ENCODE measurements around the gene PKP3.
"Not testable (repeated sequence)": the region's sequence is repeated elsewhere in the genome, so short reads cannot be mapped to it uniquely, and the experiment has no call there.

The PKP3 gene

DNA sequence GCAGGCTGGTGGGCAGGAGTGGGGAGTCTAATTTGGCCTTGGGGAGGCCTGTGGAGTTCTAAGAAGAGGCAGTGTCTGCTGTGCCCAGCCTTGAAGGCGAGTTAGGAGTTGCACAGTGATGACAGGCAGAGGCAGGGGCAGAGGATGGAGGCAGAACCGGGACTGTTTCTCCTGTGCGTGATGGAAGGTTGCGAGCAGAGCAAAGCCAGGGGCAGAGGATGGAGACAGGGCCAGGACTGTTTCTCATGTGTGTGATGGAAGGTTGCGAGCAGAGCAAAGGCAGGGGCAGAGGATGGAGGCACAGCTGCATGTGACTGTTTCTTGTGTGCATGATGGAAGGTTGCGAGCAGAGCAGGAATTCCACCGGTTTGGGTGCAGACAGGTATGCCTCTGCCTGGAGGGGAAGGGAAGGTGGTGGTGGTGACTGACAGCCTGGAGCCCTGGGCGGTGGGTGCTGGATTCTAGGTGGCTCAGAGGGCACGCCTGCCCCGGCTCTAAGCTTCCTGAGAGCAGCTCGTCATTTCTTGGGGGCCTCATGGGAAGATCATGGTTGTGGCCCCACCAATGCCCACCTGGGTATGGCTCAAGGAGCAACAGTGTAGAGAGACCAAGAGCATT is 16.0 kb upstream of the PKP3 start:
- no peak for DNase-seq

DNA sequence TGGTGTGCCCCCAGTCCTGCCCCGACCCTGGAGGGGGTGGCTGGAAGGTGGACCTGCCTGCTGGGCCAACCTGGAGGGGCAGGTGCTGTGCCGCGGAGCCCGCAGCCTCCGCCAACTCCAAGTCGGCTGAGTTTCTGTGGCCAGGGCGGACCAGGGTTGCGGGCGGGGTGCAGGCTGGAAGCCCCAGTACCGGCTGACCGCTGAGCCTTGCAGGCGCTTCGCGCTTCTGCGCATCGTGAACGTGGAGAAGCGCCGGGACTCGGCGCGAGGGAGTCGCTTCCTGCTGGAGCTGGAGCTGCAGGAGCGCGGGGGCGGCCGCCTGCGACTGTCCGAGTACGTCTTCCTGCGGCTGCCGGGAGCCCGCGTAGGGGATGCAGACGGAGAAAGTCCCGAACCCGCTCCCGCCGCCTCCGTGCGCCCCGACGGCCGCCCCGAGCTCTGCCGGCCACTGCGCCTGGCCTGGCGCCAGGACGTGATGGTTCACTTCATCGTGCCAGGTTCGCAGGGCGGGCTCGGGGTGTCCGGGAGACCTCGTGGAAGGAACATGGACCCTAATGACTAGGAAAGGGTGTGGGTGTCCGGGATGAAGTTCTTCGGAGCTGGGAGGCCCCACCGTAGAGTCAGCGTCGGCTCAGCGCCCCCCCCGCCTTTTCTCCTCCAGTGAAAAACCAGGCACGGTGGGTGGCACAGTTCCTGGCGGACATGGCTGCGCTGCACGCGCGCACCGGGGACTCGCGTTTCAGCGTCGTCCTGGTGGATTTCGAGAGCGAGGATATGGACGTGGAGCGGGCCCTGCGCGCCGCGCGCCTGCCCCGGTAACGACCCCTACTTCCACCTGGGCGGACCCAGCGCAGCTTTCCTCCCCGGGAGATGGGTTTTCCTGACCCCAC is 14.6 kb upstream of the PKP3 start:
- no peak for DNase-seq

DNA sequence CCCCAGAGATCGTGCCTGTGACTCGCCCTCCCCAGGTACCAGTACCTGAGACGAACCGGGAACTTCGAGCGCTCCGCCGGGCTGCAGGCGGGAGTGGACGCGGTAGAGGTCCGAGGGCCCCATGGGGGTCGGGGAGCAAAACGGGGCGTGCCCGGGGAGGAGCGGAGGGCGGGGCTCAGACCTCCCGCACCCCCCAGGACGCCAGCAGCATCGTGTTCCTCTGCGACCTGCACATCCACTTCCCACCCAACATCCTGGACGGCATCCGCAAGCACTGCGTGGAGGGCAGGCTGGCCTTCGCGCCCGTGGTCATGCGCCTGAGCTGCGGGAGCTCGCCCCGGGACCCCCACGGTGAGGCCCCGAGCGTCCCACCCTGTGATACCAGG is 13.9 kb upstream of the PKP3 start:
- DNase-seq = no peak

DNA sequence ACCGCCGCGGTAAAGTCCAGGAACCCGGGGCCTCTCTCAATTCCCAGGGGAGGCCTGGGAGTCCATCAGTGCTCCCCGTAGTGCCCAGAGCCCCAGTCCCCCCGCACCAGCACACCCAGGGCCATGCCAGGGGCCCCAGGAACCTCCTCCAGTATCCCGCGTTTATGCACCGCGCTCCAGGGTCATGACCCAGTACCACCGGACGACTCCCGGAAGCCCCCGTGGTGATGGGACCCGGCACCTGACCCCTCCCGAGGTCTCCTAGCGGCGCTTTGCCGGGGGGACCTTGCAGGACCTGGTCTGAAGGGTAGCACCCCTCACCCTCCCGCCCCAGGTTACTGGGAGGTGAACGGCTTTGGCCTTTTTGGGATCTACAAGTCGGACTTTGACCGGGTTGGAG is 13.5 kb upstream of the PKP3 start:
- DNase-seq = no peak

DNA sequence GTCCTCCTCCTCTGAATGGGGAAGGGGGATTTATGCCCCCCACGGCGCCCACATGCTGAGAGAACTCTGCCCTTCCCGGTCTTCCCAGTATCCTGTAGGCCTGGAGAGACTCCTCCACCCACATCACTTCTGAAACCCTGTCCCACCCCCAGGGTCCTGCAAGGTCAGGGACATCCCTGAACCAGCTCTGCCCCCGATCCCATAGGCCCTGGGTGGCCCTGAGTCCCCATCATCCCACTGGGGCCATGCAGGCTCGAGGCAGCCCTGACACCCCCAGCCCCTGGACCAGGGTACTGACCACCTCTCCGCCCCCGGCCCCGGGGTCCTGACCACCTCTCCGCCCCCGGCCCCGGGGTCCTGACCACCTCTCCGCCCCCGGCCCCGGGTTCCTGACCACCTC is 13.0 kb upstream of the PKP3 start:
- no peak for DNase-seq

DNA sequence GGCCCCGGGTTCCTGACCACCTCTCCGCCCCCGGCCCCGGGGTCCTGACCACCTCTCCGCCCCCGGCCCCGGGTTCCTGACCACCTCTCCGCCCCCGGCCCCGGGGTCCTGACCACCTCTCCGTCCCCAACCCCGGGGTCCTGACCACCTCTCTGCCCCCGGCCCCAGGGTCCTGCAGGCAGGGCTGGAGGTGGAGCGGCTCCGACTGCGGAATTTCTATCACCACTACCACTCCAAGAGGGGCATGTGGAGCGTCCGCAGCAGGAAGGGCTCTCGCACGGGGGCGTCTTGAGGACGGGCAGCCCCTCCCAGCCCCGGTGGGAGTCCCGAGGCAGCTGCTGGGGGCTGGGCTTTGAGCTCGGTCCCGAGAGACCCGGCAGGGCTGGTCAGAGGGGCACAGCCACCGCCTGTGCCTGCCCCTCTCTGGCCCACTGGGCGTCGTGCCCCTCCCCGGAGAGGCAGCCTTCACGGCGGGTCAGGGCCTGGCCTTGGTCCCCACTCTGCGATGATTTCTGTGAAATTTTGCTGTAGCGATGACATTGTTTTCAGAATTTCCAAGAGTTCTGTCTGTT is 12.4 kb upstream of the PKP3 start:
- no peak for DNase-seq

DNA sequence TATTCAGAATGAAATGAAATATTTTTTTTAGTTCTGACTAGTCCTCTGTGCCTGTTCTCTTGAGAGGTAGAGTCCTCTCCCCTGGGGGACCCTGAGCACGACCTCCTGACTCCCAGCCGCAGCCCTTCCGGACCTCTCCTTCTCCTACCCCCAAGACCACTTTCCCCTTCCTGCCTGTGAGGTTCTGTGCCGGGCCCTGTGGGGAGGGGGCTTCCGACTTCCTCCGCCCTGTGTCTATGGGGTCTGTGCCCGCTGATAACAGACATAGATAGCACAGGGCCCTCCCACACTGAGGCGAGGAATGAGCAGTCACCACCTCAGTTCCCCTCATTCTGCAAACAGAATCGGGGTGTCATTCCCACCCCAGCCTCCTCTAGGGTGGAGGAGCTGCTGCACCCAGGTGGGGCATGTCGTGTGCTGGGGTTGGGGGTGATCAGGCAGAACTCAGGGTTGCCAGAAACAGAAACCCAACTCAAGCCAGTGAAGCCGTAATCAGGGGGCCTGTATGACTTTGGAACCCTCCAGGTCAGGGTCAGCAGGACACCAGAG is 11.9 kb upstream of the PKP3 start:
- no peak for DNase-seq

DNA sequence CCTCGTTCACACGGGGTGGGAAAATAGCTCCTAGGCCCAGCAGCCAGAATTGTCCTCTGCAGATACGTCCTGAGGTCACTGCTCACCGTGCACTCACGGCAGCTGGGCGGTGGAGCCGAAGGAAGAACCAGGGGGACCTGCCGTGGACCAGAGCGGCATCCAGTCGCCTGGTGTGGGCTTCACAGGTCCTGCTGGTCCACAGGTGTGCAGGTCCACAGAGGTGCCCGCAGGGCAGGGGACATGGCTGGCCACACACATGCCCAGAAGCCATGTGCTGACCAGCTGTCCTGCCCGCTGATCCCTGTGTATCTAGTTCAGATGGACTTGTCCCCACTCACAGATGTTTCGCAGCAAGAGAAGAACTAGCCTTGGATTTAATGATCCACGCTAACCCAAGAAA is 10.6 kb upstream of the PKP3 start:
- DNase-seq = no peak

DNA sequence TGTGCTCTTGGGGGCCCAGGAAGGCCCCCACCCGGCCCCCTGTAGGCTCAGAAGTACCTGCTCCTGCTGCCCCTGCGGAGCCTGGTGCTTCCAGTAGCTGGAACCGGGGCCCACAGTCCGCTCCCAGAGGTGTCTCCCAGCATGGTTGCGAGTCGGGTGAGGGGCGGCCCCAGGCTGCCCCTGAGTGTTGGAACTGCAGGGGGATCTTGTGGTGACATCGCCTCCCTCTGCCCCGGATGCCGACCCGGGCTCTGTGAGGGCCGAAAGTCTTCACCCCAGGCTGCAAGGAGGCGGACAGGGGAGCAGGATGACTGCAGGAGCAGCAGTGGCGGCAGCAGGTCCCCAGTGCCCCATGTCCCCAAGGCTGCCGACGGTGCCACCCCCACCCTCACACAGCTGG is 9.5 kb upstream of the PKP3 start:
- DNase-seq = no peak

DNA sequence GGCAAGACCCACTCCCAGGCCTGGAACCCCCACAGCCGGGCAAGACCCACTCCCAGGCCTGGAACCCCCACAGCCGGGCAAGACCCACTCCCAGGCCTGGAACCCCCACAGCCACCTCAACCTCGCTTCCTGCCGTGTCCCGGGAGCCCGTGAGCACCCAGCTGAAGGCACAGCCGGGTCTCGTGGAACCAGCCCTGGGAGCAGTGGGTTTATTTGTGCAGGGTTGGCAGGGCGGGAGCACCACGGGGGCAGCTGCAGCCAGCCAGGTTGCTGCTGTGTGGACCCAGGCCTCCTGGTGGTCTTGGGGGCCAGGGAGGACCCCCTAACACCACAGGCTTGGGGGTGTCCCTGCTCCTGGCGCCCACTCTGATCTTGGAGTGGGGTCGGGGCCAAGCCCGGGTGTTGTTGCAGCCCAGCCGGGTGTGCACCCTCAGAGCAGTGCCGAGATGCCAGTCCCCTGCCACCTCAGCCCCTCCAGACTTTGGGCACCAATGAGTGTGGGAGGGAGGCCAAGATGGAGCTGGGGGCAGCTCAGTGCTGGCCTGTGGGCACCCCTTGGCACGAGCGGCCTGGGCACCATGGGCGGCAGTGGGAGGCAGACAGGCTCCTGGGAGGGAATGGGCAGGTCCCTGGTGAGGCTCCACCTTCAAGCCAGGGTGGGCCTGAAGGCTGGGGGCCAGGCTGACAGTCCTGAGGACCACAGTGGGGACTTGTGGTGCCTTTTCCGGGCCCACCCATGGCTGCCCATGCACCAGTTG is 8.2 kb upstream of the PKP3 start:
- no peak for DNase-seq

DNA sequence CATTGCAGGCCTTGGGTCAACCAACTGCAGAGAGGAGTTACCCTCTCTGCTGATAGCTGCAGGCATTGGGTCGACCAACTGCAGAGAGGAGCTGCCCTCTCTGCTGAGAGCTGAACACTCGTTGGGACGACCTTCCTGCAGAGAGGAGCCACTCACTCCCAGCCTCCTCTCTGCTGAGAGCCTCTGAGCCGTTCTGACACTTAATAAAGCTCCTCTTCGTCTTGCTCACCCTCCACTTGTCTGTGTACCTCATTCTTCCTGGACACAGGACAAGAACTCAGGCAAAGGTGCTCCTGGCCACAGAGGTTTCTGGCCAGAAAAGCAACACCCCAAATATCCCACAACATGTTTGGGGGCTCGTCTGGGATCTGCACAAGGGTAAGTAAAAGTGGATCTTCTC is 7.5 kb upstream of the PKP3 start:
- peak; percentile 48 for DNase-seq

DNA sequence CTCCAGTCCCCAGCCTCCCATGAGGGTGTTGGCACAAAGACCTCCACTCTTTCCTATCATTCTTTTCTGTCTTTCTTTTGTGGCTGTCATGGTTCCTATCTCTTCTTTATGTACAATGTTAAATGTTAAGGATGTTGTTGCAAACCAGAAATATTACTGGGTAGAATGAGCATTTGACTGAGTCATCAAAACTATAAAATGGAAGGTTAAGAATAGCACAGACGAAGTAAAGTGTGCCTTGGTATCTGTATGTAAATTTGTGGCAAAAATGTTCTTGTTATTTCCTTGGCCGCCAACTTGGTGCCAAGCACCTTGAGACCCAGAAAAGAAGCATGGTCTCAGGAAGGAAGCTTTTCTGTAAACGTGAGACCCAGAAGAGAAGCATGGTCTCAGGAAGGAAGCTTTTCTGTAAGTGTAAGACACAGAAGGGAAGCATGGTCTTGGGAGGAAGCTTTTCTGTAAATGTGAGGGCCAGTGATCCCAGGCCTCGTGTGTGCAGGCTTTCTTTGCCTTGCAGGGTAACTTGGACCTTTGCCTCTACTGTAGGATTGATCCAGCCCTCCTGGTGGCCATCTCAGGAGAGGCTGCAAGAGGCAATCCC is 6.7 kb upstream of the PKP3 start:
- no peak for DNase-seq

DNA sequence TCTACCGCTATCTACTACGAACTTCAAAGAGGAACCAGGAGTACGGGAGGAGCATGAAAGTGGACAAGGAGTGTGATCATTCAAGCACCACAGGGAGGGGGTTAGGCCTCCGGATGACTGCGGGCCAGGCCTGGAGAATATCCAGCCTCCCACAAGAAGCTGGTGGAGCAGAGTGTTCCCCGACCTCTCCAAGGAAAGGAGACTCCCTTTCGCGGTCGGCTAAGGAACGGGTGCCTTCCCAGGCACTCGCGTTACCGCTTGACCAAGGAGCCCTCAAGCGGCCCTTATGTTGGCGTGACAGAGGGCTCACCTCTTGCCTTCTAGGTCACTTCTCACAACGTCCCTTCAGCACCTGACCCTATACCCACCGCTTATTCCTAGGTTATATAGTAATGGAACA is 4.6 kb upstream of the PKP3 start:
- DNase-seq = not testable (repeated sequence)

DNA sequence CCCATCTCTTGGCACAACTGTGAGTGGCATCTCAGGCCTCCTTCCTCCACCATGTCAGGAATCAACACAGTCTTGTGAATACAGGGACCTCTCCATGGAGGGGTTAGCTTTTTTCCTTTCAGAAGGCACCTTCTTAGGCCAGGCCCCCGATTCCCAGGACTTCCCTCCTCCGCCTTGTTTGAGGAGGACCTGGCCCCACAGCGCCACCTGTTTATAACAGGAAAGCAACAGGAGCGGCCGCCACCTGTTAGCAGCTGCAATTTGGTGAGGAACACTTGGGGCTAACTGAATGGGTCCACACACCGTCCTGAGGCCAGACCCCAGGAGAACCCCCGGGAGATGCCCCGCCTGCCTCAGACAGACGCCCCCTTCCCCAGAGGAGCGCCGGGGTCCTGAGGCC is 3.8 kb upstream of the PKP3 start:
- DNase-seq = peak; percentile 94

DNA sequence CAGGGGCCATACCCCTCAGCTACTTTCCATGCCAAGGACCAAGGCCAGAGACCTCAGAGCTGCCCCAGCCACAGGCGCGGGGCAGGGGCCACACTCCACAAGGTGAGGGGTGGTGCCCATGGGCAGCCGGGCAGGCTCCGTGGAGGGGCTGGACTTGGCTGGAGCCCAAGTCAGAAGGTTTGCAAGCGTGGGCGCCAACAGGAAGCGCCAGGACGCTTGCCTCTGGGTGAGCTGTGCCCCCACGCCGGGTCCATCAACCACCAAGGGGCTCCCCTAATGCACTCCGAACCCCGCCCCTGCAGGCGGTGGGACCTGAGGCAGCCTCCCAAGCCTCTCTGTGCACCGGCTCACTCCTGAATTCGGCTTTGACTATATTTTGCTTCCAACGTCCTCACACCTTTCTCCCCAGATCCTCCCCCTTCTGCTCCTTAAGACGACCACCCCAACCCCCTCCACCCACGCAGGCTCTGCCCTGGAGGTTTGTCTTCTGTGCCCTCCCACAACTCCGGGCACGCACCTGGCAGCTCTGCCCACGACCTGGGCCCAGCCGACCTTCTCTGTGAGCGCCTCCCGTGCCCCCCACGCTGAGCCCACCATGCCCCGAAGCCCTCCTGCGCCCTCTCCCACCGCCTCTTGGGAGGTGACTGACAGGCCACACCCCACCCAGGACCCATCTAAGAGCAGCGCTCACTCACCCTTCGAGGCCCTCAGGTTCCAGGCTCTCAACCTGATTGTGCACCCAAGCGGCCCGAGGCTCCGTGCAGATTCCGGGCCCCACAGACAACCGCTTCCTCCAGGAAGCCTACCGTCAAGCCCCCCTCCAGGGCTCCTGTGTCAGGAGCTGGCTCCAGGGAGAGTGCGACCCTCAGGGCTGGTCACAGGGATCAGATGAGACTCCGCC is 2.6 kb upstream of the PKP3 start:
- DNase-seq = peak; percentile 58

DNA sequence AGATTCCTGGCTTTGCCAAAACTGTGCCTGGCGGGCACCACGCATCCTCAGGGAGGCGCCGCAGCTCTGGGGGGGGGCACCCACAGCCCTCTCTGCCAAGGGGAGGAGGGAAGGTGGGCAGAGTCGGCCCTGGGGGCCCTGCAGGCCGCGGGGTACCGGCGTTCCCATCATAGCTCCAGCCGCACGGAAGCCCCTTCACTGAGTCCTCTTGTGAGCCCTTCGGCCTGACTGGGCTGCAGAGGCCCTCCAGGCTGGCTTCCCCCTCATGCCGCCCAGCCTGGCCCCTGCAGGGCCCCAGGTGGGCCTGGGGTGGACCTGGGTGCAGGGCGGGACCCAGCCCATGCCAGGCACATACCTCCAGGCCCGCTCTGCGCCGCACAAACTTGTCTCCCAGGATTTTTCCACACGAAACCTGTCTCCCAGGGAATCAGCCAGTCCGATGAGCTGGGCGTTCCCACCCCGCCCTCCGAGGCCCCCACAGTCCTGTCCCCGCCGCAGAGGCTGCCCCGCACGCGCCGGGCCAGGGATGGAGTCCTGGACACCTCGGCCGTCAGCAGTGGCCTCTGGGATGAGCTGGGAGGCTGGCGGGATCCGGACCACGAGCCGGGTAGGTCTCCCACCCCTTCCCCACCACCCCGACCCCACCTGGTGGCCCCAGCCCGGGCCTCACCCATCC is 1.8 kb upstream of the PKP3 start:
- DNase-seq = no peak

DNA sequence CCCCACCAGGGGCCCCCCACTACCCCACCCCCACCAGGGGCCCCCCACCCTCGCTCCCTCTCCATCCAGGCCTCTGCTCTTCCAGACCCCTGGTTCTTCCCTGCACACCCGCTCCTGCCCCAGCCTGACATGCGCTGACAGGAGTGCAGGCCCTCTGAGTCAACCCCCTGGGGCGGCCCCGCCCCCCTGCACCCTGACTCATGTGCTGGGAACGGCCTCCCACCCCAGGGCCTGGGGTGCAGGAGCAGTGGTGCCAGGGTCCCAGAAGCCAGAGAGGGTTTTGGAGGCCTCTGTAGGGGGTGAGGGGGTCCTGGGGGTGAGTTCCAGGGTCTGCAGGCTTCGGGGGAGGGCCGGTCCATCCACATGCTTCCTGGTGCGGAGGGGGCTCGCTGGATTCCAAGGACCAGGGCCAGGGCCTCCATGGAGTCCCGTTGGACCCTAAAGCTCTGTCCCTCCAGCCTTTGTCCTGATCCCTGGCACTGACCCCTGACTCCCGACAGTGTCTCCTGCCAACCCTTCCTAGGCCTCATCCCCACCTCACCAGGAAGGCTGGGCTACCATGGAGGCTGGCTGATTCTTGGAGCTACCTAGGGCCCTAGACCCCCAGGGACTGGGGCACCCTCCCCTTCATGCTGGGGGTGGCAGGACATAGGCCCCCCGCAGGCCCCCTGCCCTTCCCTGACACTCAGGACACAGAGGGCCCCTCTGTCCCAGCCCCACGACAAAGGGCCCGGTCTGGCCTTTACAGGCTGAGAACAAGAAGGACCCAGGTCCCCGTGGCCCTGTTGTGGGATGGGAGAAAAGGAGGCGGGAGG is 583 bp upstream of the PKP3 start:
- DNase-seq = peak; percentile 64

DNA sequence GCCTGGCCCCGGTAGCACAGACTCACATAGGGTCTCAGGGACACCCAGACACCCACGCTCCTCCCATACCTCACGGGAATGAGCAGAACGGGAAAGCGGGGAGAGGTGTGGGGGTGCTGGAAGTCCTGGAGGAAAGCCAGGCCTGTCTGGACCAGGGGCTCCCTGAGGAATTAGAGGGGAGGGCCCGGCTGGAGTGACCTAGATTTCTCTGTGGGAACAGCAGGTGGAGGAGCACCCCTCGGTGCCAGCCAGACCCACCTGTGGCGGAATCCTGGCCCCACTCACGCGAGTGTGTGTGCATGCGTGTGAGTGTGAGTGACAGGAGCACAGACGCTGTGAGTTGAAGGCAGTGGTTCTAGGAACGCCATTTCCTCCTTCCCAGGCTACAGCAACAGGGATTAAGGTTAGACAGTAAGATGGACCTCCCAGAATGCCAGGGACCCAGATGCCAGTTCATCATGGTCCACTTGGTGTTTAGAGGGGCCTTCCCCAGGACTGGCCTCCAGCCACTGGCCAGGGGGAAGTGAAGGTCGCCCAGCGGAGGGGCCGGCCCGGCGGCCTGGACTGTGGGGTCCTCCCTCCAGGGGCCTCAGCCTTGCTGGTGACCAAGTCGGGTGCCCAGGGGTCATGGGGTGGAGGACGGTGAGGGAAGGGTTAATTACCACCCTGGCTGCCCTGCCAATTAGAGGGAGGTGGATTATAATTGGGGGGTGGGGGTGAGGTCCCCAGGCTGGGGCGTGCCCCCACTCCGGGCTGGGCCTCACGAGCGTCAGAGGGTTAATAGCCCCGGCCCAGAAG is 1.0 kb downstream of the PKP3 start:
- DNase-seq = peak; percentile 59

DNA sequence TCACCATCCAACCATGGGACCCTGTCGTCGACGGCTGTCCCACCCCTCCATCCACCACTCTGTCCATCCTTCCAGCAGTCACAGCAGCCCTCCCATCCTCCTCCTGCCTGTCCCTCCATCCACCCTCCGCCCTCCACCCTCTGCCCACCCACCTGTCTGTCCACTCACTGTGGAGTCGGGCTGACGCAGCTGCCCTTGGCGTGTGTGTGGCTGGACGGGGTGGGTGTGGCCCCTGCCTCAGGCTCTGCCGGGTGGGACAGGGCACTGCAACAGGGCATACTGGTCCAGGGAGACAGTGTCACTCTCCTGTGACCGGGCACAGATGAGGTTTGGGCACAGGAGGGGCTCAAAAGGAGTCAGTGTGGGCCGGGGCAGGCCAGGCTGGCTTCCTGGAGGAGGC is 1.9 kb downstream of the PKP3 start:
- no peak for DNase-seq
